ENCODE measurements around the gene P2RX1. TPM values are rescaled to one million over a fixed set of nuclear protein-coding genes. Genes with fewer than 3 reads are reported as not detected.

The P2RX1 gene
- total RNA-seq, 1 donor from 2014 or later: 0.19 TPM

GRCh38 chr17:3926860-3927627, 10.8 kb upstream of the P2RX1 start:
- no peaks in the 10 kb centered on the region for H3K4me1 Mint-ChIP-seq (ENCODE audit: low read depth)
- H3K4me3 Mint-ChIP-seq (ENCODE audit: low read depth): no peak overlapping the region
- no peaks in the 10 kb centered on the region for H3K27me3 Mint-ChIP-seq
- H3K36me3 Mint-ChIP-seq (ENCODE audit: insufficient read depth): no peaks in the 10 kb centered on the region
- peak overlapping the region; percentile 20 for H3K27ac Mint-ChIP-seq
- DNase-seq (ENCODE audit: low spot score, unreplicated experiment): no peak
- no peaks in the 10 kb centered on the region for H3K9me3 Mint-ChIP-seq (ENCODE audit: low read depth)
- no peak for TF ChIP-seq CTCF (IDR thresholded peaks at IDR 0.05; ENCODE audit: unreplicated experiment)

- TF ChIP-seq CTCF (IDR thresholded peaks at IDR 0.05; ENCODE audit: unreplicated experiment): no peak
- Mint-ChIP-seq H3K27me3 (no peaks in the 10 kb centered on the region), H3K4me1 (ENCODE audit: low read depth) (no peaks in the 10 kb centered on the region), H3K9me3 (ENCODE audit: low read depth) (no peaks in the 10 kb centered on the region), H3K4me3 (ENCODE audit: low read depth) (no peak overlapping the region), H3K27ac (peak overlapping the region; percentile 11), H3K36me3 (ENCODE audit: insufficient read depth) (no peaks in the 10 kb centered on the region)
- no peak for DNase-seq (ENCODE audit: low spot score, unreplicated experiment)
Measured at GRCh38 chr17:3925684-3926485, 9.6 kb upstream of the P2RX1 start.

GRCh38 chr17:3924512-3925350, 8.5 kb upstream of the P2RX1 start:
- H3K4me1 Mint-ChIP-seq (ENCODE audit: low read depth): no peaks in the 10 kb centered on the region
- no peak for DNase-seq (ENCODE audit: low spot score, unreplicated experiment)
- no peaks in the 10 kb centered on the region for H3K27me3 Mint-ChIP-seq
- no peak overlapping the region for H3K27ac Mint-ChIP-seq
- H3K4me3 Mint-ChIP-seq (ENCODE audit: low read depth): no peak overlapping the region
- TF ChIP-seq CTCF (IDR thresholded peaks at IDR 0.05; ENCODE audit: unreplicated experiment): no peak
- no peaks in the 10 kb centered on the region for H3K36me3 Mint-ChIP-seq (ENCODE audit: insufficient read depth)
- H3K9me3 Mint-ChIP-seq (ENCODE audit: low read depth): no peaks in the 10 kb centered on the region

- no peaks in the 10 kb centered on the region for H3K36me3 Mint-ChIP-seq (ENCODE audit: insufficient read depth)
- H3K27me3 Mint-ChIP-seq: no peaks in the 10 kb centered on the region
- H3K27ac Mint-ChIP-seq: no peak overlapping the region
- no peaks in the 10 kb centered on the region for H3K4me1 Mint-ChIP-seq (ENCODE audit: low read depth)
- TF ChIP-seq CTCF (IDR thresholded peaks at IDR 0.05; ENCODE audit: unreplicated experiment): no peak
- no peak for DNase-seq (ENCODE audit: low spot score, unreplicated experiment)
- H3K4me3 Mint-ChIP-seq (ENCODE audit: low read depth): no peak overlapping the region
- H3K9me3 Mint-ChIP-seq (ENCODE audit: low read depth): no peaks in the 10 kb centered on the region
Measured at GRCh38 chr17:3923466-3924190, 7.4 kb upstream of the P2RX1 start.

All from progenitor cell of endocrine pancreas (in vitro differentiated cells).